ENCODE data around the gene SPSB3. TPM values are rescaled to one million over a fixed set of nuclear protein-coding genes. Genes with fewer than 3 reads are reported as not detected.

Gene SPSB3
- total and polyA plus RNA-seq, 2 of the 13 experiments (the other 11 are each of a cell fraction or from before 2014, with no cell fraction given): 13.2 to 21.9 TPM

GRCh38 chr16:1828645-1829410, 46.5 kb upstream of the SPSB3 start (continued):
- TF ChIP-seq ZNF280D (CRISPR knock-in tag; IDR thresholded peaks at IDR 0.05) (0 out of 2 replicates have a peak, but pooled peaks have one; percentile 39), ZNF205 (CRISPR knock-in tag; IDR thresholded peaks at IDR 0.05) (peak; percentile 51; the same call in 1 of the 2 replicates), NFKBIZ (CRISPR knock-in tag; IDR thresholded peaks at IDR 0.05) (peak; percentile 43; the same call in 1 of the 2 replicates), CBFB (CRISPR knock-in tag; IDR thresholded peaks at IDR 0.05) (no peak), ZBTB7A (CRISPR knock-in tag; IDR thresholded peaks at IDR 0.05) (no peak), ZSCAN5A (CRISPR knock-in tag; IDR thresholded peaks at IDR 0.05; ENCODE audit: borderline replicate concordance) (0 out of 2 replicates have a peak, but pooled peaks have one; percentile 51), ZBTB46 (CRISPR knock-in tag; IDR thresholded peaks at IDR 0.05; ENCODE audit: borderline replicate concordance) (0 out of 2 replicates have a peak, but pooled peaks have one; percentile 51), GATAD1 (CRISPR knock-in tag; IDR thresholded peaks at IDR 0.05) (peak; percentile 67), BRF2 (CRISPR knock-in tag; IDR thresholded peaks at IDR 0.05) (peak; percentile 61; the same call in 1 of the 2 replicates), PPARG (CRISPR knock-in tag; conservative IDR thresholded peaks at IDR 0.05) (peak; percentile 84), ZSCAN9 (CRISPR knock-in tag; IDR thresholded peaks at IDR 0.05; ENCODE audit: borderline replicate concordance) (peak; percentile 45; the same call in 1 of the 2 replicates), DZIP1 (CRISPR knock-in tag; IDR thresholded peaks at IDR 0.05) (no peak), ZNF766 (CRISPR knock-in tag; IDR thresholded peaks at IDR 0.05; ENCODE audit: borderline replicate concordance) (no peak), DMAP1 (CRISPR knock-in tag; IDR thresholded peaks at IDR 0.05) (0 out of 2 replicates have a peak, but pooled peaks have one; percentile 51), ZNF343 (CRISPR knock-in tag; IDR thresholded peaks at IDR 0.05) (peak; percentile 36; the same call in 1 of the 2 replicates), ZFY (CRISPR knock-in tag; IDR thresholded peaks at IDR 0.05) (peak; percentile 25), MBD4 (IDR thresholded peaks at IDR 0.05; ENCODE audit: borderline replicate concordance, low read length) (0 out of 2 replicates have a peak, but pooled peaks have one; percentile 26)

Measured in HepG2 (cell line).